IMR-90 (cell line): Measurements from ENCODE around the gene SMIM44. TPM values are rescaled to one million over a fixed set of nuclear protein-coding genes. Genes with fewer than 3 reads are reported as not detected.

Experiments used
- ATAC-seq: fragments of 200-7000 bp; cut with Tn5 transposase; 2 replicates; pipeline ENCODE4 v1.9.1; 2020; ENCODE audit warnings: low read depth, mild to moderate bottlenecking, moderate library complexity
- BruUV-seq: library from RNA; stranded (reverse); fragments of 400-500 nt; replicated peaks from 2 replicates; lab custom pipeline; 2021; lab: Mats Ljungman, UMichigan
- CTCF ChIA-PET: fragments of 300-600 bp; formaldehyde crosslinking; extraction: SDS; loops from one replicate; lab custom pipeline; 2021; ENCODE audit warnings: antibody characterized with exemption; lab: Yijun Ruan, JAX
- POLR2A ChIA-PET: fragments of 300-600 bp; sonication (Branson Sonifier 250); formaldehyde crosslinking; loops from one replicate; lab custom pipeline; 2022; ENCODE audit warnings: antibody characterized with exemption; ENCODE audit not compliant: unreplicated experiment; lab: Charles Lee
- DNase-seq: peaks from one replicate; pipeline ENCODE4 v3.0.0; 2013
- H2AFZ ChIP-seq: replicated peaks from 2 replicates; pipeline ENCODE3; 2013; ENCODE audit warnings: low read length, mild to moderate bottlenecking; ENCODE audit not compliant: poor library complexity
- H2AK5ac ChIP-seq: 2 replicates; pipeline ENCODE4 v1.6.1; 2013; ENCODE audit warnings: low read depth, low read length, inconsistent platforms
- H2AK9ac ChIP-seq: replicated peaks from 2 replicates; pipeline ENCODE3; 2013; ENCODE audit warnings: mild to moderate bottlenecking, low read depth, low read length, moderate library complexity; ENCODE audit not compliant: poor library complexity
- H2BK120ac ChIP-seq: 2 replicates; pipeline ENCODE4 v1.6.1; 2013; ENCODE audit warnings: low read depth, low read length, inconsistent platforms
- H2BK15ac ChIP-seq: 3 replicates; pipeline ENCODE4 v1.6.1; 2013; ENCODE audit warnings: low read depth, low read length, inconsistent platforms
- H2BK20ac ChIP-seq: 2 replicates; pipeline ENCODE4 v1.6.1; 2013; ENCODE audit warnings: low read depth, mild to moderate bottlenecking, inconsistent platforms, low read length, moderate library complexity
- H2BK5ac ChIP-seq: 2 replicates; pipeline ENCODE4 v1.6.1; 2013; ENCODE audit warnings: mild to moderate bottlenecking, low read depth, low read length, inconsistent platforms; ENCODE audit not compliant: poor library complexity, severe bottlenecking
- H3K14ac ChIP-seq: replicated peaks from 2 replicates; pipeline ENCODE4 v1.6.1; 2013; ENCODE audit warnings: low read depth, low read length, inconsistent platforms
- H3K18ac ChIP-seq: 2 replicates; pipeline ENCODE4 v1.6.1; 2013; ENCODE audit warnings: low read depth, low read length, control low read depth
- H3K23ac ChIP-seq: 2 replicates; pipeline ENCODE4 v1.6.1; 2013; ENCODE audit warnings: low read depth, low read length, inconsistent platforms
- H3K27ac ChIP-seq: 2 replicates; pipeline ENCODE4 v1.5.1; 2013; ENCODE audit warnings: mild to moderate bottlenecking, control low read depth, low read length; ENCODE audit not compliant: insufficient read depth
- H3K27me3 ChIP-seq: 2 replicates; pipeline ENCODE4 v1.6.1; 2013; ENCODE audit warnings: low read length; ENCODE audit not compliant: control insufficient read depth, insufficient read depth
- H3K36me3 ChIP-seq: 2 replicates; pipeline ENCODE4 v1.6.1; 2013; ENCODE audit warnings: low read length, mixed read lengths; ENCODE audit not compliant: control insufficient read depth, insufficient read depth
- H3K4ac ChIP-seq: 2 replicates; pipeline ENCODE4 v1.6.1; 2013; ENCODE audit warnings: low read depth, low read length, inconsistent platforms
- H3K4me1 ChIP-seq: 2 replicates; pipeline ENCODE4 v1.6.1; 2013; ENCODE audit warnings: low read length, mixed read lengths; ENCODE audit not compliant: control insufficient read depth, insufficient read depth
- H3K4me2 ChIP-seq: 2 replicates; pipeline ENCODE4 v1.6.1; 2013; ENCODE audit warnings: low read depth, mild to moderate bottlenecking, control low read depth, low read length, moderate library complexity
- H3K4me3 ChIP-seq: 2 replicates; pipeline ENCODE4 v1.5.1; 2013; ENCODE audit warnings: low read depth, mild to moderate bottlenecking, control low read depth, low read length, moderate library complexity; ENCODE audit not compliant: insufficient read depth
- H3K56ac ChIP-seq: 2 replicates; pipeline ENCODE4 v1.6.1; 2013; ENCODE audit warnings: low read length, inconsistent platforms; ENCODE audit not compliant: insufficient read depth; ENCODE audit errors: extremely low read depth
- H3K79me1 ChIP-seq, 2 experiments: 2 replicates each; pipeline ENCODE4 v1.6.1; 2013; ENCODE audit warnings: low read length in 2 of 2, inconsistent platforms in 1 of 2, low read depth in 1 of 2
- H3K9ac ChIP-seq: 2 replicates; pipeline ENCODE4 v1.6.1; 2013; ENCODE audit warnings: low read depth, low read length, control low read depth
- H3K9me1 ChIP-seq: 2 replicates; pipeline ENCODE4 v1.6.1; 2013; ENCODE audit warnings: low read length, inconsistent platforms; ENCODE audit not compliant: insufficient read depth
- H3K9me3 ChIP-seq: 2 replicates; pipeline ENCODE4 v1.6.1; 2013; ENCODE audit warnings: low read length; ENCODE audit not compliant: control insufficient read depth, insufficient read depth
- H4K20me1 ChIP-seq: 2 replicates; pipeline ENCODE4 v1.6.1; 2013; ENCODE audit warnings: low read length, inconsistent platforms; ENCODE audit not compliant: insufficient read depth
- H4K5ac ChIP-seq: 2 replicates; pipeline ENCODE4 v1.6.1; 2013; ENCODE audit warnings: mild to moderate bottlenecking, low read depth, low read length, control low read depth
- H4K8ac ChIP-seq, 2 experiments: 2 replicates each; pipeline ENCODE4 v1.6.1; 2013; ENCODE audit warnings: low read depth in 2 of 2, low read length in 2 of 2, control low read depth in 1 of 2, inconsistent platforms in 1 of 2
- H4K91ac ChIP-seq: 2 replicates; pipeline ENCODE4 v1.6.1; 2013; ENCODE audit warnings: low read depth, low read length, inconsistent platforms; ENCODE audit not compliant: insufficient read depth
- BHLHE40 ChIP-seq: fragments of 150-350 bp; IDR thresholded peaks from 2 replicates; pipeline ENCODE4 v1.6.1; 2016; ENCODE audit warnings: mild to moderate bottlenecking, low read depth, low read length
- CEBPB ChIP-seq: IDR thresholded peaks from 2 replicates; pipeline ENCODE4 v1.6.1; 2012; ENCODE audit warnings: low read depth, low read length, improper control_type of control experiment
- CHD1 ChIP-seq: IDR thresholded peaks from 2 replicates; pipeline ENCODE4 v1.6.1; 2012; ENCODE audit warnings: low read depth, low read length, improper control_type of control experiment
- ELK1 ChIP-seq: fragments of 150-350 bp; IDR thresholded peaks from 2 replicates; pipeline ENCODE4 v1.6.1; 2016; ENCODE audit warnings: low read depth, mild to moderate bottlenecking, low read length, moderate library complexity, borderline replicate concordance
- FOS ChIP-seq: fragments of 150-350 bp; IDR thresholded peaks from 2 replicates; pipeline ENCODE4 v1.6.1; 2016; ENCODE audit warnings: low read depth, low read length
- MAZ ChIP-seq: IDR thresholded peaks from 2 replicates; pipeline ENCODE4 v1.6.1; 2012; ENCODE audit warnings: low read depth, mild to moderate bottlenecking, low read length, improper control_type of control experiment, moderate library complexity, borderline replicate concordance
- MXI1 ChIP-seq: IDR thresholded peaks from 2 replicates; pipeline ENCODE4 v1.6.1; 2012; ENCODE audit warnings: low read depth, mild to moderate bottlenecking, low read length, moderate library complexity, borderline replicate concordance
- NFE2L2 ChIP-seq: fragments of 150-350 bp; IDR thresholded peaks from 2 replicates; pipeline ENCODE4 v1.6.1; 2016; ENCODE audit warnings: low read depth, mild to moderate bottlenecking, low read length
- RAD21 ChIP-seq: IDR thresholded peaks from 2 replicates; pipeline ENCODE4 v1.6.1; 2012; ENCODE audit warnings: low read length, improper control_type of control experiment
- WGBS, 2 experiments: methylation state at CpG; one replicate each; pipeline versions ENCODE4 v1.1.5 to v1.1.7; 2013; ENCODE audit warnings: missing lambda C conversion rate in 2 of 2; ENCODE audit not compliant: insufficient read length in 1 of 2; ENCODE audit errors: extremely low coverage in 2 of 2; 5-methylcytosine and 5-hydroxymethylcytosine counted together
- dilution Hi-C: fragments of 300-500 bp; cut with HindIII; formaldehyde crosslinking; loops from one replicate; pipeline ENCODE4 v1.14.3; 2018; ENCODE audit warnings: low sequenced_read_pairs; ENCODE audit not compliant: unreplicated experiment
- in situ Hi-C: fragments of 300-500 bp; cut with MboI; formaldehyde crosslinking; loops from 3 replicates; pipeline ENCODE4 v1.14.3; 2019; ENCODE audit warnings: low sequenced_read_pairs, inconsistent platforms, mixed read lengths
- intact Hi-C: fragments of 100-400 bp; cut with micrococcal nuclease; formaldehyde crosslinking; loops from 2 replicates; pipeline ENCODE4 v1.10.0; 2022
- polyA plus RNA-seq, 3 experiments: library from polyadenylated mRNA; depleted of rRNA; stranded (reverse); fragments of >200 nt; gene quantifications; 2 replicates each; pipeline ENCODE4 v1.2.3, GENCODE V29; 2012; ENCODE audit warnings: low replicate concordance in 1 of 3
- total RNA-seq: library from RNA; depleted of rRNA; stranded (reverse); fragments of >200 nt; gene quantifications from 2 replicates; pipeline ENCODE4 v1.2.3, GENCODE V29; 2012
- TF ChIP-seq, protein P1 (sequence below): conservative IDR thresholded peaks from 2 replicates; pipeline ENCODE4 v1.5.1; 2012; ENCODE audit warnings: mild to moderate bottlenecking, low read depth, low read length, improper control_type of control experiment
- TF ChIP-seq, protein P2 (sequence below): fragments of 150-350 bp; IDR thresholded peaks from 2 replicates; pipeline ENCODE4 v1.6.1; 2017; ENCODE audit warnings: mild to moderate bottlenecking, antibody characterized with exemption, low read length, low read depth

Gene SMIM44
- total and polyA plus RNA-seq, 2 of the 4 experiments (the other 2 are of a cell fraction), result not detected

GRCh38 chr19:3469638-3470499 is 13.4 kb downstream of the SMIM44 start:
- no peak overlapping the region for H3K9ac ChIP-seq
- H3K56ac ChIP-seq, result no peak overlapping the region
- no peaks in the 10 kb centered on the region for H3K4me1 ChIP-seq
- no peak overlapping the region for H3K27ac ChIP-seq
- H4K20me1 ChIP-seq, result peaks cover 17% of the 10 kb centered on the region
- ATAC-seq, result no peak; the same call in 1 of the 2 replicates
- H3K36me3 ChIP-seq, result peaks cover 8% of the 10 kb centered on the region
- no peak for DNase-seq
- no peak overlapping the region for H3K4me3 ChIP-seq
- no peak overlapping the region for H2BK120ac ChIP-seq
- H3K18ac ChIP-seq, result no peak overlapping the region
- H2BK20ac ChIP-seq, result no peak overlapping the region
- no peak overlapping the region for H2BK5ac ChIP-seq
- H3K27me3 ChIP-seq, result peaks cover 4% of the 10 kb centered on the region; the same call in 1 of the 2 replicates
- H3K14ac ChIP-seq, result no peak overlapping the region
- dilution Hi-C loops, result no loop called here
- H4K5ac ChIP-seq, result no peak overlapping the region
- H3K9me1 ChIP-seq, result no peaks in the 10 kb centered on the region
- BruUV-seq, result no TSS peak
- TF ChIP-seq, protein P1, sequence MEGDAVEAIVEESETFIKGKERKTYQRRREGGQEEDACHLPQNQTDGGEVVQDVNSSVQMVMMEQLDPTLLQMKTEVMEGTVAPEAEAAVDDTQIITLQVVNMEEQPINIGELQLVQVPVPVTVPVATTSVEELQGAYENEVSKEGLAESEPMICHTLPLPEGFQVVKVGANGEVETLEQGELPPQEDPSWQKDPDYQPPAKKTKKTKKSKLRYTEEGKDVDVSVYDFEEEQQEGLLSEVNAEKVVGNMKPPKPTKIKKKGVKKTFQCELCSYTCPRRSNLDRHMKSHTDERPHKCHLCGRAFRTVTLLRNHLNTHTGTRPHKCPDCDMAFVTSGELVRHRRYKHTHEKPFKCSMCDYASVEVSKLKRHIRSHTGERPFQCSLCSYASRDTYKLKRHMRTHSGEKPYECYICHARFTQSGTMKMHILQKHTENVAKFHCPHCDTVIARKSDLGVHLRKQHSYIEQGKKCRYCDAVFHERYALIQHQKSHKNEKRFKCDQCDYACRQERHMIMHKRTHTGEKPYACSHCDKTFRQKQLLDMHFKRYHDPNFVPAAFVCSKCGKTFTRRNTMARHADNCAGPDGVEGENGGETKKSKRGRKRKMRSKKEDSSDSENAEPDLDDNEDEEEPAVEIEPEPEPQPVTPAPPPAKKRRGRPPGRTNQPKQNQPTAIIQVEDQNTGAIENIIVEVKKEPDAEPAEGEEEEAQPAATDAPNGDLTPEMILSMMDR, result no peak
- TF ChIP-seq FOS, result no peak
- TF ChIP-seq MXI1, result no peak
- TF ChIP-seq, protein P2, sequence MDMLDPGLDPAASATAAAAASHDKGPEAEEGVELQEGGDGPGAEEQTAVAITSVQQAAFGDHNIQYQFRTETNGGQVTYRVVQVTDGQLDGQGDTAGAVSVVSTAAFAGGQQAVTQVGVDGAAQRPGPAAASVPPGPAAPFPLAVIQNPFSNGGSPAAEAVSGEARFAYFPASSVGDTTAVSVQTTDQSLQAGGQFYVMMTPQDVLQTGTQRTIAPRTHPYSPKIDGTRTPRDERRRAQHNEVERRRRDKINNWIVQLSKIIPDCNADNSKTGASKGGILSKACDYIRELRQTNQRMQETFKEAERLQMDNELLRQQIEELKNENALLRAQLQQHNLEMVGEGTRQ, result no peak
- TF ChIP-seq CHD1, result no peak
- no peak for TF ChIP-seq MAZ
- no peak for TF ChIP-seq RAD21
- no peak for TF ChIP-seq BHLHE40
- no peak for TF ChIP-seq NFE2L2
- TF ChIP-seq ELK1, result no peak
- no peak for TF ChIP-seq CEBPB
- in situ Hi-C loops, result loop anchor here (5.0 kb wide), 1 partner anchor 143 kb away; no protein-coding TSS in a partner anchor
- WGBS, 2 experiments, result 74% methylated on average over 10 of the region's 14 CpGs; no CpG with 5 or more reads in 1 of the 2 experiments
- H3K4ac ChIP-seq, result no peak overlapping the region
- no peak overlapping the region for H2BK15ac ChIP-seq
- no peak overlapping the region for H4K91ac ChIP-seq
- H3K79me1 ChIP-seq, result peaks cover 0 to 23% of the 10 kb centered on the region in 2 experiments; a peak in 3 of 4 replicates
- no peak overlapping the region for H2AFZ ChIP-seq
- no peak overlapping the region for H4K8ac ChIP-seq
- POLR2A ChIA-PET, result no interaction called here
- H3K23ac ChIP-seq, result no peak overlapping the region
- no peak overlapping the region for H2AK5ac ChIP-seq
- no peak overlapping the region for H2AK9ac ChIP-seq
- CTCF ChIA-PET, result no interaction called here
- intact Hi-C loops, result loop anchor here (5.0 kb wide), 1 partner anchor 163 kb away; no protein-coding TSS in a partner anchor
- no peak overlapping the region for H3K4me2 ChIP-seq
- no peaks in the 10 kb centered on the region for H3K9me3 ChIP-seq
